Lower leg skin (tissue), 3 donors: Measurements from ENCODE around the gene PBXIP1.

Experiments
- CTCF ChIP-seq, 3 donors: fragments of 450-650 bp; IDR thresholded peaks; one replicate each; pipeline ENCODE4 v1.5.1; 2016; ENCODE audit warnings: antibody characterized with exemption in 3 of 3, mild to moderate bottlenecking in 3 of 3, moderate library complexity in 2 of 3
- POLR2A ChIP-seq, 2 donors: fragments of 450-650 bp; IDR thresholded peaks; one replicate each; pipeline ENCODE4 v1.6.1; 2016 to 2017; ENCODE audit warnings: antibody characterized with exemption in 2 of 2, mild to moderate bottlenecking in 1 of 2, moderate library complexity in 1 of 2

GRCh38 chr1:154945160-154945961 is 10.5 kb downstream of the PBXIP1 start:
- TF ChIP-seq CTCF (IDR thresholded peaks at IDR 0.05) = no peak
- TF ChIP-seq POLR2A (IDR thresholded peaks at IDR 0.05) = no peak
